RPMI7951 (cell line): ENCODE measurements around the gene RCN2. TPM values are rescaled to one million over a fixed set of nuclear protein-coding genes. Genes with fewer than 3 reads are reported as not detected.

Experiments used
- DNase-seq: peaks from one replicate; pipeline ENCODE4 v3.0.0-alpha.2; 2012; ENCODE audit warnings: low read depth
- total RNA-seq: library from RNA; depleted of rRNA; stranded (reverse); fragments of >200 nt; shearing (Covaris generic); gene quantifications from 2 replicates; pipeline ENCODE4 v1.2.3, GENCODE V29; 2014

Gene RCN2
- total RNA-seq, 1 experiment from 2014 or later, result 145 TPM

GRCh38 chr15:76973906-76974305, 42.4 kb downstream of the RCN2 start:
- no peak for DNase-seq

- DNase-seq, result no peak
These were observed 43.0 kb downstream of the RCN2 start for GRCh38 chr15:76974456-76975036.

GRCh38 chr15:76976141-76976540, 44.6 kb downstream of the RCN2 start:
- no peak for DNase-seq

- DNase-seq, result no peak
These were observed 45.2 kb downstream of the RCN2 start for GRCh38 chr15:76976572-76977270.

GRCh38 chr15:76978522-76979330, 47.2 kb downstream of the RCN2 start:
- DNase-seq, result no peak

GRCh38 chr15:76979331-76979925, 47.9 kb downstream of the RCN2 start:
- DNase-seq, result no peak

- no peak for DNase-seq
These were observed 48.5 kb downstream of the RCN2 start for GRCh38 chr15:76979996-76980520.

- DNase-seq, result no peak
These were observed 50.8 kb downstream of the RCN2 start for GRCh38 chr15:76982356-76982755.

GRCh38 chr15:76982756-76983155, 51.2 kb downstream of the RCN2 start:
- no peak for DNase-seq

GRCh38 chr15:76983590-76984375, 52.2 kb downstream of the RCN2 start:
- no peak for DNase-seq

- no peak for DNase-seq
These were observed 55.2 kb downstream of the RCN2 start for GRCh38 chr15:76986743-76987142.

- no peak for DNase-seq
These were observed 55.7 kb downstream of the RCN2 start for GRCh38 chr15:76987276-76987675.

GRCh38 chr15:76987896-76988860, 56.6 kb downstream of the RCN2 start:
- no peak for DNase-seq

GRCh38 chr15:76988867-76989780, 57.6 kb downstream of the RCN2 start:
- DNase-seq, result no peak

GRCh38 chr15:76991048-76991447, 59.5 kb downstream of the RCN2 start:
- DNase-seq, result no peak

- no peak for DNase-seq
These were observed 60.4 kb downstream of the RCN2 start for GRCh38 chr15:76991741-76992645.

GRCh38 chr15:76993114-76993725, 61.7 kb downstream of the RCN2 start:
- DNase-seq, result no peak

GRCh38 chr15:76994001-76994400, 62.5 kb downstream of the RCN2 start:
- peak; percentile 12 for DNase-seq
